B cell (primary cell): Measurements from ENCODE around the gene SDHAF2.

ENCODE experiments used
- EZH2 ChIP-seq: IDR thresholded peaks from 2 replicates; pipeline ENCODE4 v1.6.1; 2012; ENCODE audit warnings: borderline replicate concordance, low read depth, mild to moderate bottlenecking, moderate library complexity, low read length; ENCODE audit not compliant: insufficient read depth, poor library complexity, severe bottlenecking
- TF ChIP-seq, protein P1 (sequence below): fragments of 200-600 bp; IDR thresholded peaks from one replicate; pipeline ENCODE4 v1.8.0; 2022; ENCODE audit warnings: antibody characterized with exemption, mild to moderate bottlenecking

DNA sequence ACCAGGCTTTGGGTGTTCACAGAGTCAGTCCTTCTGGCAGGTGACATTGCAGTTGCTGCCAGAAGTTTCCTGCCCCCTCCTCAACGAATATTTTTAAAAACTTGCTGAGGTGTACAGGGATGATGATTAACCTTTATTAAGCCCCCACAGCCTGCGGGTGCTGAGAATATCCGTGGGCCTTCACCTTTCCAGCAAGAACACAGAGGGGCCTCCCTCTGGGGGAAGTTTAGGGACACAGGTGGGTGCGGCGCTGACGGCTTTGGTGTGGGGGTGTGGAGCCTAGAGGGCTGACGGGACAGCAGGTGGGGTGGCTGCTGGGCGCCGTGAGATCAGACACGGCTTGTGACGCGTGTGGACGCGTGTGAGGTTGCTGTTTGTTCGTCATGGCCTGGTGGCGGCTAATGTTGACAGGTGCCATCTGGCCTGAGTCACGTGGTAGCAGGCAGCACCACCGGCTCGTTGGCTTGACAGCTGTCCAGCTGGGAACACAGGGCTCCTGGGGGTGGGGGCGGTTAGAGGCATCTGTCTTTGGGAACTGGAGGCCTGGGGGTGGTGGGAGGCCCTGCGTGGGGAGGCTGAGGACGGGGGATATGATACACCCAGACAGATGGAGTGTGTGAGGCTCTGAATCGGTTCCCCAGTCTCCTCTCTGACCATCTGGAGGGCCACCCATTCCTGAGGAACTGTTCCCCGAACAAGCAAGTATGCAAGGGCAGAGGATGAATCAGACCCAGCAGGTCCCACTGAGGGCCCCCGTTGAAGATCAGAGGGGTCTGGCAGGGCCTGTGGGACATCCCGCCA is 66.1 kb downstream of the SDHAF2 start:
- TF ChIP-seq, protein P1, sequence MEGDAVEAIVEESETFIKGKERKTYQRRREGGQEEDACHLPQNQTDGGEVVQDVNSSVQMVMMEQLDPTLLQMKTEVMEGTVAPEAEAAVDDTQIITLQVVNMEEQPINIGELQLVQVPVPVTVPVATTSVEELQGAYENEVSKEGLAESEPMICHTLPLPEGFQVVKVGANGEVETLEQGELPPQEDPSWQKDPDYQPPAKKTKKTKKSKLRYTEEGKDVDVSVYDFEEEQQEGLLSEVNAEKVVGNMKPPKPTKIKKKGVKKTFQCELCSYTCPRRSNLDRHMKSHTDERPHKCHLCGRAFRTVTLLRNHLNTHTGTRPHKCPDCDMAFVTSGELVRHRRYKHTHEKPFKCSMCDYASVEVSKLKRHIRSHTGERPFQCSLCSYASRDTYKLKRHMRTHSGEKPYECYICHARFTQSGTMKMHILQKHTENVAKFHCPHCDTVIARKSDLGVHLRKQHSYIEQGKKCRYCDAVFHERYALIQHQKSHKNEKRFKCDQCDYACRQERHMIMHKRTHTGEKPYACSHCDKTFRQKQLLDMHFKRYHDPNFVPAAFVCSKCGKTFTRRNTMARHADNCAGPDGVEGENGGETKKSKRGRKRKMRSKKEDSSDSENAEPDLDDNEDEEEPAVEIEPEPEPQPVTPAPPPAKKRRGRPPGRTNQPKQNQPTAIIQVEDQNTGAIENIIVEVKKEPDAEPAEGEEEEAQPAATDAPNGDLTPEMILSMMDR: no peak
- no peak for TF ChIP-seq EZH2
